Loucy (cell line): ENCODE results near the gene ANKK1.

Experiments used
- H2AFZ ChIP-seq: fragments of 200-600 bp; sonication (generic); 2 replicates; pipeline ENCODE4 v1.6.0; 2016; ENCODE audit warnings: antibody characterized with exemption, mild to moderate bottlenecking, low read length, moderate library complexity
- H3F3A ChIP-seq: fragments of 200-600 bp; 2 replicates; pipeline ENCODE4 v1.6.0; 2016; ENCODE audit warnings: antibody characterized with exemption, low read depth, mild to moderate bottlenecking
- H3K27me3 ChIP-seq: fragments of 200-600 bp; sonication (generic); 2 replicates; pipeline ENCODE4 v1.6.1; 2014; ENCODE audit warnings: low read length, mild to moderate bottlenecking; ENCODE audit not compliant: insufficient read depth, poor library complexity, severe bottlenecking
- H3K36me3 ChIP-seq: fragments of 200-600 bp; sonication (generic); 2 replicates; pipeline ENCODE4 v1.6.1; 2016; ENCODE audit warnings: low read length; ENCODE audit not compliant: insufficient read depth
- H3K4me1 ChIP-seq: fragments of 200-600 bp; sonication (generic); 2 replicates; pipeline ENCODE4 v1.5.1; 2014; ENCODE audit warnings: low read length, mild to moderate bottlenecking; ENCODE audit not compliant: insufficient read depth, poor library complexity, severe bottlenecking
- H3K4me2 ChIP-seq: fragments of 200-600 bp; sonication (generic); 2 replicates; pipeline ENCODE4 v1.6.0; 2014; ENCODE audit warnings: antibody characterized with exemption, low read length, low read depth, mild to moderate bottlenecking; ENCODE audit not compliant: poor library complexity, severe bottlenecking
- H3K4me3 ChIP-seq: fragments of 200-600 bp; sonication (generic); 2 replicates; pipeline ENCODE4 v1.5.1; 2014; ENCODE audit warnings: low read length, mild to moderate bottlenecking, mixed read lengths; ENCODE audit not compliant: poor library complexity, severe bottlenecking
- H3K79me2 ChIP-seq: fragments of 200-600 bp; sonication (generic); 2 replicates; pipeline ENCODE4 v1.6.1; 2014; ENCODE audit warnings: low read length; ENCODE audit not compliant: insufficient read depth
- H3K9ac ChIP-seq: fragments of 200-600 bp; sonication (generic); 2 replicates; pipeline ENCODE4 v1.6.0; 2014; ENCODE audit warnings: mild to moderate bottlenecking, low read depth, low read length, moderate library complexity; ENCODE audit not compliant: poor library complexity, severe bottlenecking
- H3K9me2 ChIP-seq: fragments of 200-600 bp; sonication (generic); replicated peaks from 2 replicates; pipeline ENCODE4 v1.6.1; 2016; ENCODE audit warnings: low read depth, low read length, mixed read lengths
- H3K9me3 ChIP-seq: fragments of 200-600 bp; sonication (generic); 2 replicates; pipeline ENCODE4 v1.6.1; 2014; ENCODE audit warnings: mild to moderate bottlenecking, antibody characterized with exemption, low read length, low read depth; ENCODE audit not compliant: insufficient read depth
- H4K20me1 ChIP-seq: fragments of 200-600 bp; sonication (generic); 2 replicates; pipeline ENCODE4 v1.6.0; 2014; ENCODE audit warnings: antibody characterized with exemption, low read length, mild to moderate bottlenecking; ENCODE audit not compliant: insufficient read depth, poor library complexity, severe bottlenecking
- CTCF ChIP-seq: fragments of 200-600 bp; sonication (generic); conservative IDR thresholded peaks from 2 replicates; pipeline ENCODE4 v1.5.1; 2014; ENCODE audit warnings: mild to moderate bottlenecking, antibody characterized with exemption, low read length
- EZH2phosphoT487 ChIP-seq: fragments of 200-600 bp; IDR thresholded peaks from 2 replicates; pipeline ENCODE4 v1.6.1; 2018; ENCODE audit warnings: antibody characterized with exemption, mild to moderate bottlenecking, moderate library complexity, borderline replicate concordance

Gene ANKK1

GRCh38 chr11:113446938-113447337 is 59.4 kb downstream of the ANKK1 start:
- Histone ChIP-seq H3K9me3 (no peaks in the 10 kb centered on the region), H4K20me1 (no peaks in the 10 kb centered on the region), H3K9me2 (no peaks in the 10 kb centered on the region), H3K27me3 (no peaks in the 10 kb centered on the region), H3K4me2 (no peak overlapping the region), H2AFZ (no peak overlapping the region), H3K4me1 (peaks cover 4% of the 10 kb centered on the region), H3K9ac (no peak overlapping the region), H3K79me2 (no peaks in the 10 kb centered on the region), H3K4me3 (no peak overlapping the region), H3F3A (no peaks in the 10 kb centered on the region), H3K36me3 (no peaks in the 10 kb centered on the region)
- TF ChIP-seq EZH2phosphoT487 = no peak
- TF ChIP-seq CTCF = no peak

DNA sequence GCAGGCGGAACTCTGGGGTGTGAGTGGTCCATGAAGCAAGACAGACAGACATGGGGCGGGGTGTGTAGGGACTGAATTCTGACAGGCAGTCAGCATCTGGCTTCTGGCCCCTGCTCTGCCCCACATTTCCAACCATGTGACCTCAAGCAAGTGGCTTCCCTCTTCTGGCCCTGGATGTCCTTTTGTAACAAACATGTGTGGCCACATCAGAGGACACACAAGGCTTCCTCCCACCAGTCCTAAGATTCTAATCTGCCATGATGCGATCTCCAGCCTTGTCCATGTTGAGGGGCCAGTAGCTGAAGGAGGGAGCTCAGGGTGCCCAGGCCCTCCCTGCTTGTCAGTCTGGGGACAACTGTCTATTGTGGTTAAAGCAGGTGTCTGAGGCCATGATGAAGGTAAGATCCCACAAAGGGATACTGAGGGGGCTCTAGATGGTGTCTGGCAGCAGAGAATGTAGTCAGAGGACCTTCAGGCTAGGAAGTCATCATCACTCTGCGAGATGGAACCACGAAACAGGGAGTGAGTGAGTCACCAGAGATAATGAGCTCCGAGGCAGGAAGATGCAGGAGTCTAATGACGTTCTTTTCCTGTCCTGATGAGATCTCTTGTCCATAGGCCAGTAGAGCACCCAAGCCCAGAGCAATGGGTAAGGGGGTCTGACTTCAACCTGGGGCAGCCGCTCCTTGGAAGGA is 60.2 kb downstream of the ANKK1 start:
- Histone ChIP-seq H3K9me3 (no peaks in the 10 kb centered on the region), H3K9me2 (no peaks in the 10 kb centered on the region), H3K4me3 (no peak overlapping the region), H3K9ac (no peak overlapping the region), H3K27me3 (no peaks in the 10 kb centered on the region), H4K20me1 (no peaks in the 10 kb centered on the region), H2AFZ (no peak overlapping the region), H3K4me1 (peaks cover 4% of the 10 kb centered on the region), H3F3A (no peaks in the 10 kb centered on the region), H3K79me2 (no peaks in the 10 kb centered on the region), H3K36me3 (no peaks in the 10 kb centered on the region), H3K4me2 (no peak overlapping the region)
- TF ChIP-seq CTCF (no peak), EZH2phosphoT487 (no peak)

GRCh38 chr11:113448316-113448677 is 60.7 kb downstream of the ANKK1 start:
- Histone ChIP-seq H3K4me1 (peaks cover 4% of the 10 kb centered on the region), H3K9me3 (no peaks in the 10 kb centered on the region), H3K4me3 (no peak overlapping the region), H3K36me3 (no peaks in the 10 kb centered on the region), H4K20me1 (no peaks in the 10 kb centered on the region), H3K4me2 (no peak overlapping the region), H3K27me3 (no peaks in the 10 kb centered on the region), H3F3A (no peaks in the 10 kb centered on the region), H3K79me2 (no peaks in the 10 kb centered on the region), H2AFZ (no peak overlapping the region), H3K9ac (no peak overlapping the region), H3K9me2 (no peaks in the 10 kb centered on the region)
- TF ChIP-seq CTCF (no peak), EZH2phosphoT487 (no peak)
